NOMO-1 (cell line): ENCODE measurements around the gene NAGA.
"Not testable (repeated sequence)": the region's sequence is repeated elsewhere in the genome, so short reads cannot be mapped to it uniquely, and the experiment has no call there.

ENCODE experiments used
- DNase-seq, 2 experiments: peaks; one replicate each; lab custom pipeline; 2025; ENCODE audit not compliant: unreplicated experiment in 2 of 2; lab: John Stamatoyannopoulos, UW

The NAGA gene

DNA sequence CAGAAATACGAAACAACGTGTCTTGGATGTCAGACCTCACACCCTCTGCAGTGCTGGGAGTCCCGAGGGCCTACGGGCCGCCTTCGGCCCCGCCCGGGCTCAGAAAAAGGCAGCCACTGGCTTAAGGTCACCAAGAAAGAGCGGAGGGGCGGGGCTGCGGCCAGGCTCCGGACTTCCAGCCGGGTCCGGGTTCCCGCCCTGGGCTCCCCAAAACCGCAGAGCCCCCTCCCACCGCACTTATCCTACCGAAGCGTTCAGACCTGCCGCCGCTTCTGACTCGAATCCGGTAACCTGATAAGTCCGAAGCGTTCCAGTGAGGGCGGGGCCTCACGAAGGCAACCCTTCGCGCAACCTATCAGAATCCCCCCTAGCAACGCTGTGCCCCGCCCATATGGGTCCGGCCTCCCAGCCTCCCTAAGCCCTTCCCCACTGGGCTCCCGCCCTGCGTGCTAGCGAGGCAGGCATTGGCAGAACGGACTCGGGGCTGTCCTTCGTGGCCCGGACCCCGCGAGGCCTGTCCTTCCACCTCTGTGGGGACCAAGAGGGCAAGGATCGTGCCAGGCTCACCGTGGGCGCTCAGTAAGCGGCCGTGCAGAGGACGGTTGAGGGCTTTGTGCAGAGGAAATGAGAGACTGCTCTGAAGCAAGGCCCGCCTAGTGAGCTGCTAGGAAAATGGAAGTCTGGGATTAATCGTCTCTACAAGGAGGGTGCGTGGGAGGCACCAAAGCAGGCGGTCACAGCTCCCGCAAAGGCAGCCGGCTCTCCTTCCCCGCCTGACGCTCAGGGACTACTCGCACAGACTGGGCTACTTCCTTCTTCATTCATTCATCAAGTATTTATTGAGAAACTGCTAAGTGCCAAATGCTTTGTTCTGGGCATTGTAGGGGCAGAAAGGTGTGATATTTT is at the start of gene NAGA:
NAGA (minus strand) TSS at position 296 of the 906 bp plus-strand sequence. CDS start 515 bp downstream, outside the sequence.
- peak; percentile 98 to 99 for DNase-seq

DNA sequence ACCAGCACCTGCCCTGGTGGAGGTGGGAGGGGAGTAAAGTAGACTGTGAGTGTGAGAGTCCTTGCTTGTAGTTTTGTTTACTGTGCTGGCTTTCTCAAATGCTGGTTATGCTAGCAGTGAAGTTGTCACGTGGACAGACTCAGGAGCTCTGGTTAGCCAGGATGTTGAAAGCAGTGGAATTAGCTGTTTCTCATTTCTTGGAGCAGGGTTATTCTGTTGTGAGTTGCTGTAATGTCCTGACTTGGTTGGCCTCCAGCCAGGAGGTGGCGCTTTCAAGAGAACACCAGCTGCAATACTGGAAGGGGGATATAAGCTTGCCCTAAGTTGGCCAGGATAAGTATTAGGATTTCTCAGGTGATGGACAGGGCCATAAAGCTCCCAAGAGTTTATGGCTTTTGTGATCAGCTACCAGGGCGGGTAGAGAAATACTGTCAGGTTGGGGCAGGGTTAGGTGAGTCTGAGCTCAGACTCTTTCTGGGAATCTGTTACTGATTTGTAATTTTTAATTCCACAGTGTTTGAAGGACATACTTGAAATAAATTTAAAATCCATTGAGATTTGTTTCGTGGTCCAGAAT is 46.3 kb upstream of the NAGA start:
- no peak for DNase-seq

DNA sequence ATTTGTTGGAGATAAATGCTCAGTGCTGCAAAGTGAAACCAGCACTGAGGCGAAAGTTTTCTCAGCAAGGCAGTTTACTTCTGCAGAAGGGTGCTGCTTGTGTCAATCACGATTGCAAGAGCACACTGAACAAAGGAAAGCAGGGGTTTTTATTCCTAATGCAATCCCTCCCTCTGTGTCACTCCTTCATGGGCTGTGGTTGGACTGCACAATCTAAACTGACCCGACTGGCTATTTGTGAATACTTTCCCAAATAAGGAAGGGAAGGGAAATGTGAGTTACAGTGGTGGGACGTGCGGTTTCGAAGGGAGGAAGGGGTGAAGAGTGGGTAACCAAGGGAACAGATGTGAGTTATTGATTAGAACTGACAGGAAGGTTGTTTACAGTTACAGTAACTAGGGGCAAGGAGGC is 44.8 kb upstream of the NAGA start:
- DNase-seq = not testable (repeated sequence)

DNA sequence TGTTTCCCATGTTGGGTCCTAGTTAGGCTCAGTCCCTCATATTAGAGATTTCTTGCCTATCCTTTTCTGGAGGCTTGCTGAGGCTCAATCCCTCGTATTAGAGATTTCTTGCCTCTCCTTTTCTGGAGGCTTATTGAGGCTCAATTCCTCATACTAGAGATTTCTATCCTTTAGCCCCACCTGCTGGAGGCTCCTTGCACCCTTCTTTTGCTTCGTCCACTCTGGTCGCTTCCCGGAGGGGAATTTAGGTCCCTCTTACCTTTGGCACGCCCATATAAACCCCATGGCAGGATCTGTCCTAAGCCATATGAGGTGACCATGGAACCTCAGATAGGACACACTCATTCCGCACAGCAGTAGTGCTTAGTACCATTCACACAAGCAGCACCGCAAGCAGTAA is 44.1 kb upstream of the NAGA start:
- no peak for DNase-seq

DNA sequence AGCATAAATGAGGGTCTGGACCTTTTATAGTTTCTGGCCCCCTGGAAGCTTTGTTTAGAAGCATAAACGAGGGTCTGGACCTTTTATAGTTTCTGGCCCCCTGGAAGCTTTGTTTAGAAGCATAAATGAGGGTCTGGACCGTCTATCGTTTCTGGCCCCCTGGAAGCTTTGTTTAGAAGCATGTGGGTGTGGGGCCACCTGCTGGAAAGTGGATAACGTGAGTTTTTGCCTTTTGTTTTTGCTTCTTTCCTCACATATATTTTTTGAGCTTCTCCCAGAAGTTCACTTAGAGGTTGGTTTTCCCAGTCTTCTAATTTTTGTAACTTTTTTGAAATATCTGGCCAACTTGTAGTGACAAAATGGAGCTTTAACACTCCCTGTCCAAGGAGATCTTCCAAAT is 42.2 kb upstream of the NAGA start:
- DNase-seq = not testable (repeated sequence)

DNA sequence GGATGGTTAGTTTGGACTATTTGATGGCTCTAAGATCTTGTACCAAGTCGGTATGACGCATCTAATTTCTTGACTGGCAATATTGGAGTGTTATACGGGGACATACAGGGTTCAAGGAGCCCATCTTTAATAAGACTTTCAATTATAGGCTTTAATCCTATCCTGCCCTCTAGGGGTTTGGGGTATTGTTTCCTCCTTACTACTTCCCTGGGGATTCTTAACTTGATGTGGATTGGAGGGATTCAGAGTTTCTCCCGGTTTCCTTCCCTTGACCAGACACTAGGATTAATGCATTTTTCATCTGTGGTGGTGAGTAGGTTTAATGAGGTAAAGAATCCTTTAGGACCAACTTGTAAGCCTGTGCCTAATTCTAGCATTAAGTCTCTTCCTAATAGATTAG is 41.2 kb upstream of the NAGA start:
- no peak for DNase-seq

DNA sequence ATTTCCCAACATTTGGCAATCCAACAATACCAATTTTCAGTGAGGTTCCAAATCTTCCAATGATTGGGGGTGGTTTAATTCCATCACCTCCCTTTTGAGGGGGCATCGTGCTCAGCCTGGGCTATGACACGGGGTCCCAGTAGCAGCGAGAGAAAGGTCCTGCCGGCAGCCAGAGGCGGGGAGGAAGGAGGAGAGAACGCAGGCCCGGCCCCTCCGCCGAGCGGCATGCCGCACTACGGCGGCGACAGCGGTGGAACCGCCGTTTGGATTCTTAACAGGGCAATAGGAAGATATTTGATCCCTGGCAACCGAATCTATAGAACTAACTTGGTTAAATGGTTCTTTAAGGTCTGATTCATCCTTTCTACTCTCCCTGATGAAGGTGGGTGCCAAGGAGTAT is 38.2 kb upstream of the NAGA start:
- no peak for DNase-seq

DNA sequence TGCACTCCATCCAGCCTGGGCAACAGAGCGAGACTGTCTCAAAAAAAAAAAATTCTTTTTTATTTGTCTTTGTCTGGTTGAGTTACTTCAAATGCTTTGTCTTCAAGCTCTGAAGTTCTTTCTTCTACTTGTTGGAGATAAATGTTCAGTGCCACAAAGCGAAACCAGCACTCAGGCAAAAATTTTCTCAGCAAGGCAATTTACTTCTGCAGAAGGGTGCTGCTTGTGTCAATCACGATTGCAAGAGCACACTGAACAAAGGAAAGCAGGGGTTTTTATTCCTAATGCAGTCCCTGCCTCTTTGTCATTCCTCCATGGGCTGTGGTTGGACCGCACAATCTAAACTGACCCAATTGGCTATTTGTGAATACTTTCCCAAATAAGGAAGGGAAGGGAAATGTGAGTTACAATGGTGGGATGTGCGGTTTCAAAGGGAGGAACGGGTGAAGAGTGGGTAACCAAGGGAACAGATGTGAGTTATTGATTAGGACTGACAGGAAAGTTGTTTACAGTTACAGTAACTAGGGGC is 33.8 kb upstream of the NAGA start:
- not testable (repeated sequence) for DNase-seq

DNA sequence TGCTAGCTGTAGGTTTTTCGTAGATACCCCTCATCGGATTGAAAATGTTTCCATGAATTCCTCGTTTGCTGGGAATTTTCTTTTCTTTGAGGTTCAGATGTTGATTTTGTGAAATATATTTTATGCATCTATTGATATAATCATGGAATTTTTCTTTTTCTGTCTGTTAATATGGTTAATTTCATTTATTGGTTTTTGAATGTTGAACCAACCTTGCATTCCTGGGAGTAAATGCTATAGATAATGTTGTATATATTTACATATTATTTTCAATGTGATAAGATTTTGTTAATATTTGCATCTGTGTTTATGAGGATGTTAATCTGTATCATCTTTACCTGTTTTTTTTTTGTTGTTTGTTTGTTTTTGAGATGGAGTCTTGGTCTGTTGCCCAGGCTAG is 30.6 kb upstream of the NAGA start:
- DNase-seq = no peak

DNA sequence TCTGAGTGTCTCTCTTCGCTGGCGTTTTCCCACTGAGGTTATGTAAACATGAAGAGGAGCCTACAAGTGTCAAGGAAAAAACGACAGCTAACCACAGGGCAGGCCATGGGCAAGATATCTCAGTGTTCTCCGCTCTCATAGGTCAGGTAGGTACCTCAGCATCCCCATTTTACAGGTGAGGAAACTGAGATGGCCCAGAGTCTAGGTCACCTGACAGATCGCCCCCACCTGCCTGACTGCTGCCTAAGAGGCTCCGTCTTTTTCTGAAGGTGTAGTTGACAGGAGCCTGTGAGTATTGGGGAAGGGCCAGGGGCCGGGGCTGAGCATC is 20.8 kb upstream of the NAGA start:
- DNase-seq = no peak

DNA sequence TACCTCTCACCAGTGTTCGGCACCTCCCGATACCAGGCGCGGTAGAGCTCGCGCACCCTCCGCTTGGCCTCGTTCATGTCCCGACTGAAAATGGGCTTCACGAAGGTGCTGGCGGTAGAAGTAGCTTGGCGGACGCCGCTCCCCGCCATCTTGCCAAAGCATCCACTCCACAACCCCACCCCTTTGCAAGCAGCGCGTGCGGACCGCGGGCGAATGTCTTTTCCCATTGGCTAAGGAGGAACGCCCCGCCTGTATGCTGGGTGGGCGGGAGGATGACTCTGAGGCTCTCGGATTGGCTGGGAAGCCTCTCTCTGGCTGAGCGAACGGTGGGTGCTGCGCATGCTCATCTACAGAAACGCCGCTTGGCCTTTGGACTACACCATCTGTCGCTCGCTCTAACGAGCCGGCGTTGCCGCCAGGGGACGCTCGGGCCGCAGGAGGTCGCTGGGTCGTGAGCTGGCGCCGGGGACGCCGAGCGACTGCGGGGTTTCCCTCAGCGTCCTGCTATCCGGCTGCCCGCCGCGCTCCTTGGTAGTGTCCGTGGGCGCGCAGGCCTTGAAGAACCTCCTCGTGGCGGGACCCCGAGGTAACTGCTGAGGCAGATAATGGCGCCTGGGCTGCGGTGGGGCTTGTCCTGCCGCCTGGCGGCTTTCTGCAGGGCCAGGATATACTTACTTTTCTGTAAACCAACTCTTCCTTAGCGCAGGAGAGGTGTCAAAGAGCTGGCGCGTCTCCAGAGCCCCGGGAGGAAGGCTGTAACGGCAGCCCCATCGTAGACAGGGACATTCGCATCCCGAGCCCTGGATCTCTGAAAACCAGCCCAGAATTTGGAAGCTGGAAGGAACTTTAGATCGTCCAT is 20.2 kb upstream of the NAGA start, which contains the start of gene NDUFA6:
NDUFA6 (minus strand) TSS at position 177 of the 859 bp plus-strand sequence; CDS start at position 149, 28 bp downstream.
- DNase-seq = peak; percentile 99

DNA sequence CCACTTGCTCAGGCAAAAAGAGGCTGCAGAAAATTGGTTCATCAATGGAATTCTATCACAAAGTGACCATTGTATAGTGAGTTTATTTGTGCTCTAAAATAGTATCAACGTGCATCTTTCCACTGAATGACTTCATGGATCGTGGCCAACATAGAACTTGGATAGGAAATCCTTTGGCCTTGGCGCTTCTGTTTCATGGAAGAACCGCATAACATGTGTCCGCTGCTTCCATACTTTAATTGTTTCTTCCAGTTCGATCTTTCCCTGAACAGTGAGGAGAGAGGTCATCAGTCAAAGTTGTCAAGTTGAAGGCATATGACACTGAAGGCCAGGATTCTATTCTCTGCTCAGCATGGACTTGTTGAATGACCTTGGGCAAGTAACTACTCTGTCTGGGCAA is 15.4 kb upstream of the NAGA start:
- no peak for DNase-seq

DNA sequence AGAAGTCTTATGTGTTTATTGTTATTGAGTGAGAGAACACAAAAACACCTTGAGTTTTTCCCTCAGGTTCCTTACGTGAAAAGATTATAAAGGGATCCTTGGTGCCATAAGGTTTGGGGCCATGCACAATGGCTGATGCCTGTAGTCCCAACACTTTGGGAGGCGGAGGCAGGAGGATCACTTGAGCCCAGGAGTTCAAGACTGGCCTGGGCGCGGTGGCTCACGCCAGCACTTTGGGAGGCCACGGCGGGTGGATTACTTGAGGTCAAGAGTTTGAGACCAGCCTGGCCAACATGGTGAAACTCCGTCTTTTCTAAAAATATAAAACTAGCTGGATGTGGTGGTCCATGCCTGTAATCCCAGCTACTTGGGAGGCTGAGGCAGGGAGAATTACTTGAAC is 14.3 kb upstream of the NAGA start:
- no peak for DNase-seq

DNA sequence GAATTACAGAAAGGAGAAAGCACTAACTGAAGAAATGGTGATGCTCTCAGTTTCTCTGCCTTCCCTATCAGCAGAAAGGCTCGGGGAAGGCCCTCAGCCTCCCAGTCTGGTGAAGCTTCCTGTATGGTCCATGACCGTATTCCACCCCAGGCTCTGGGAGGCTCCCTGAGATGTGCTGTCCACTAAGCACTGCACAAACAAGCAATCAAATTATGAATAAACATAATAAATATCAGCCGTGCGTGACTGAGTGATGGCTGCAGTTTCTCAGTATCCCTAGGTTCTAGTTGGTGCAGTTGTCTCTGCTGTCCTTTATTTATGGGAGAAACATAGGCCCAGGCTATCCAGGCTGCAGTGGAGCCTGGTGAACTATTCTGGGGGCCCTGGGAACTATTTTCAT is 12.5 kb upstream of the NAGA start:
- no peak for DNase-seq

DNA sequence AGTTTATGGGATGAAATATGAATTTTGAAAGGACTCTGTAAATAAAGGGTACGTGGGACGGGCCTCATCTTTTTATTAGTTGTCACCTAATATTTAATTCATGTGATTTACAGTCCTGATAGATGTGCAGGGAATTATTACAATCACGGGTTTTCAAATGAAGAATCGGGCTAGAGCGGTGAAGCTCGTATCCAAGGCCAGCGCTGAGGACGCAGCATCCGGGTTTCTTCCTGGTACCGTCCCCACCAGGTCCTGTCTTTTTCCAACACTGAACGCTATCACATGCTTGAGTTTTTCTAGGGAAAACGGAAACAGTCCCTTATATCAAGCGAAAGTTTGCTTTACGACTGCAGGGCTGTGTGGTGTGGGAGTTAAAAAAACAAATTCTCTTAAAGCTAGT is 9.7 kb upstream of the NAGA start:
- peak in 1 of 2 experiments; percentile 10 for DNase-seq

DNA sequence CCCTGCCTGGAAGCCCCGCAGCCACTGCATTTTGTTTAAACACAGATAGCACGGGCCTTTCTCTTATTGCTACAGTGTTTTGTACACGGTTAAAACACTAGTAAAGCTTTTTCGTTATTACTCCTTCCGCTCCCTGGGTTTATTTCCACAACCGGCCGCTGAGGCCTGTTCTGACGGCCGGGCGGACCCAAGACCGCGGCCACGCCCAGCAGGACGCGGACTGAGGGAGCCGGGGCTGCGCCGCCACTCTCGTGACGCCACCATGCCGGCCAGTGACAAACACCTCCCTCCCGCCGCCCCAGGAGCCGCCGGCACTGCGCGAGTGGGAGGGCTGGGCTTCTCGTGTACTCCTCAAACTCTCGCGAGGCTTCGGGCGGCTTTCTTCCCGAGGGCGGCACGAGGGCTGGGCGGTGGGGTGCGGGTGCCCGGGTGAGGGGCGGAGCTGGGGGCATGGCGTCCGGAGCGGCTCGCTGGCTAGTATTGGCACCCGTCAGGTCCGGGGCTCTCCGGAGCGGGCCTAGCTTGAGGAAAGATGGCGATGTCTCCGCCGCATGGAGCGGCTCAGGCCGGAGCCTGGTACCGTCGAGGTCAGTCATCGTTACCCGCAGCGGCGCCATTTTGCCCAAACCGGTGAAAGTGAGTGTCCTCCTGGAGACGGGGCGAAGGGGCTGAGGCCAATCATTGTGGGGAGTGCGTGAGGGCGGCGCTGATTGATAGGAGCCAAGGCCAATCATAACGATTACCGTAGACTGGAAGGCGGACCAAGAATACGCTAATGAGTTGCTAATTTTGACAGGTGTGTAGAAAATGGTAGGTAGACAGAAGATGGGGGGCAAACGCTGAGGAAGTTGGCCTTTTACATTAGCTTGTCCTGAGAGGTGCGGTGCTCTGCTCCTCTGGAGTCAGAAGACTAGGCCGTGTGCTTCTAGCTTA is 9.0 kb upstream of the NAGA start, which contains the start of gene SMDT1:
SMDT1 (plus strand) TSS at position 382 of the 933 bp plus-strand sequence; CDS start at position 451, 69 bp downstream.
- peak; percentile 96 to 97 for DNase-seq

DNA sequence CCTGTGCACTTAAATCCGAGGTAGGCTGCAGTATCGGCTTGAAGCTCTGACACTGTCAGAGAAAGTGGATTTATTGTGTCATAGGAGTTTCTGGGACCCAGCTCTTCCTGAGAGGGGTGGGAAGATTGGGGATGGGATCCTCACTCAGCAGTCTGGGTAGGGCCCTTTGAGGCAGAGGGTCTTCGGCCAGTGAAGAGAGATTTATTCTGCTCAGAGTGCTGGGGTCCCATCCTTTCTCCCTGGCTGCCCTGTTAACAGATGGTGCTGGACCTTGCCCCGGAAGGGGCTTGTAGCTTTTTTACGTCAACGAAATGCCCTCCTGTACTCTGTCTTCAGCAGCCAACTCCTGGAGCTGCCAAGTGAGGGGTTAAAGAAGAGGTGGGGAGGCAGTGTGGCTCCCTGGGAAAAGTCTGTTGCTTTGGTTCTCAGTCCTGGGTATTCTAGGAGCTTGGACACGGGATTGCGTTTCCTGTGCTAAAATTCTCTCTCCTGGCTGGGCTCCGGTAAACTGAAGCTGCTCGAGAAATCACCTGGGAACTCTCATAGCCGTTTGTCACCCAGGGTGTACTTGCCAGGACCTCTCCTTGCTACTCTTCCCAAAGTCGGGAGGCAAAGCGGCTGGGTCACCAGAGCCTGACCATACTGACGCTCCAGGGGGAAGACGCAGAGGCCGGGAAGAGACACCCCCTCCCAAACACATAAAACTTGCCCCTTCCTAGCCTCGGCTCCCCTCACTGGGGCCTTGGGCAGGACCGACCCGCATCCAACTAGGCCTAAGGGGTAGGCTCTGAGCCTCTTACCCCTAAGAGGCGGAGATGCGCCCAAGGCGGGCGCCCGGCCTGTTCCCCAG is 8.1 kb upstream of the NAGA start:
- DNase-seq = no peak

DNA sequence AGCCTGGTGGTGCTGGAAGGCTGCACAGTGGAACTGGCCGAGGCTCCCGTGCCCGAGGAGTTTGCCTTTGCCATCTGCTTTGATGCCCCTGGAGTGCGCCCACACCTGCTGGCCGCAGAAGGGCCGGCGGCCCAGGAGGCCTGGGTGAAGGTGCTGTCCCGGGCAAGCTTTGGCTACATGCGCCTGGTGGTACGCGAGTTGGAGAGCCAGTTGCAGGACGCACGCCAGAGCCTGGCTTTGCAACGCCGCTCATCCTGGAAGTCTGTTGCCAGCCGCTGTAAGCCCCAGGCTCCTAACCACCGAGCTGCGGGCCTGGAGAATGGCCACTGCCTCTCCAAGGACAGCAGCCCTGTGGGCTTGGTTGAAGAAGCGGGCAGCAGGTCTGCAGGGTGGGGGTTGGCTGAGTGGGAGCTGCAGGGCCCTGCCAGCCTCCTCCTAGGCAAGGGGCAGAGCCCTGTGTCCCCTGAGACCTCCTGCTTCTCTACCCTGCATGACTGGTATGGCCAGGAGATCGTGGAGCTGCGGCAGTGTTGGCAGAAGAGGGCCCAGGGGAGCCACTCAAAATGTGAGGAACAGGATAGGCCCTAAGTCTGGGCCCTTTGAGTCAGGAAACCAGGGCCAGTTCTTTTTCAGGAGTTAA is 7.0 kb upstream of the NAGA start:
- DNase-seq = no peak
